Prostate gland (tissue), 2 donors: Measurements from ENCODE around the gene PAQR4.

Experiments used
- CTCF ChIP-seq, 4 experiments: fragments of 200-600 bp in 2 of 4; fragments of 450-650 bp in 2 of 4; sonication (generic) in 2 of 4; IDR thresholded peaks; 1 replicate in 3 of 4; 2 replicates in 1 of 4; pipeline ENCODE4 v1.5.1; 2016 to 2019; ENCODE audit warnings: antibody characterized with exemption in 4 of 4, mild to moderate bottlenecking in 2 of 4, moderate library complexity in 2 of 4
- POLR2A ChIP-seq: fragments of 450-650 bp; IDR thresholded peaks from one replicate; pipeline ENCODE4 v1.6.1; 2016; ENCODE audit warnings: antibody characterized with exemption, mild to moderate bottlenecking

- no peak for TF ChIP-seq CTCF (IDR thresholded peaks at IDR 0.05)
- TF ChIP-seq POLR2A, result no peak
Observed at GRCh38 chr16:3004319-3004718, 35.2 kb downstream of the PAQR4 start.
